WI38 (cell line): Measurements from ENCODE around the gene ACTRT2.

ENCODE experiments used
- H3K4me3 ChIP-seq: 2 replicates; pipeline ENCODE4 v1.5.1; 2011; ENCODE audit warnings: low read depth, mild to moderate bottlenecking, control low read depth, low read length
- CTCF ChIP-seq: IDR thresholded peaks from 2 replicates; pipeline ENCODE4 v1.5.1; 2012; ENCODE audit warnings: low read depth, mild to moderate bottlenecking, control low read depth, low read length

ACTRT2 gene

GRCh38 chr1:3004285-3005205 lies 16.7 kb upstream of the ACTRT2 start:
- no peak overlapping the region for H3K4me3 ChIP-seq
- TF ChIP-seq CTCF, result no peak

- no peak for TF ChIP-seq CTCF
- H3K4me3 ChIP-seq, result no peak overlapping the region
Observed at GRCh38 chr1:3005771-3006170, 15.5 kb upstream of the ACTRT2 start.

GRCh38 chr1:3007298-3008147 lies 13.7 kb upstream of the ACTRT2 start:
- TF ChIP-seq CTCF, result no peak
- H3K4me3 ChIP-seq, result no peak overlapping the region

GRCh38 chr1:3009021-3009420 lies 12.2 kb upstream of the ACTRT2 start:
- no peak for TF ChIP-seq CTCF
- H3K4me3 ChIP-seq, result no peak overlapping the region

- no peak for TF ChIP-seq CTCF
- no peak overlapping the region for H3K4me3 ChIP-seq
Observed at GRCh38 chr1:3009556-3009955, 11.7 kb upstream of the ACTRT2 start.

DNA sequence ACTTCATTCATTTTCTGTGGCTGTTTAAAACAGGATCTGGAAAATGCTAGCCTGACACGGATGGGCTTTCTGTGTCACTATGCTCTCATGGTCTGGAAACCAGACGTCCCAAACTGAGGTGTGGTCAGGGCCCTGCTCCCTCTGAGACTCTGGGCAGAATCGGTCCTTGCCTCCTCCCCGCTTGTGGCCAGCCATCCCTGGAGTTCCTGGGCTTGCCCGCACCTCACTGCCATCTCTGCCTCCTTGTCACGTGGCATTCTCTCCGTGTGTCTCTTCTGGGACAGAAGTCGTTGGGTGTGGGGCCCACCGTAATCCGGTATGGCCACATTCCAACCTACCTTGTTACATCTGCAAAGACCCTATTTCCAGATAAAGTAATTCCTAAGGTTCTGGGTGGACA lies 10.1 kb upstream of the ACTRT2 start:
- TF ChIP-seq CTCF, result no peak

More for the DNA sequence above, 10.1 kb upstream of the ACTRT2 start:
- no peak overlapping the region for H3K4me3 ChIP-seq
